Hematopoietic multipotent progenitor cell treated with erythropoietin and hydrocortisone succinate and interleukin-3 and kit ligand, for 8 days (in vitro differentiated cells): ENCODE measurements around the gene MYL10.
"Not testable (repeated sequence)": the region's sequence is repeated elsewhere in the genome, so short reads cannot be mapped to it uniquely, and the experiment has no call there.

Experiments
- DNase-seq: peaks from one replicate; pipeline ENCODE4 v3.0.0-alpha.2; 2015

MYL10 gene

GRCh38 chr7:101617451-101618206 is 11.5 kb downstream of the MYL10 start:
- DNase-seq = no peak

GRCh38 chr7:101615446-101615845 is 13.7 kb downstream of the MYL10 start:
- DNase-seq = no peak

GRCh38 chr7:101614939-101615302 is 14.2 kb downstream of the MYL10 start:
- DNase-seq = no peak

- no peak for DNase-seq
These were observed 14.8 kb downstream of the MYL10 start for GRCh38 chr7:101614098-101614938.

- no peak for DNase-seq
These were observed 16.1 kb downstream of the MYL10 start for GRCh38 chr7:101612885-101613515.

DNA sequence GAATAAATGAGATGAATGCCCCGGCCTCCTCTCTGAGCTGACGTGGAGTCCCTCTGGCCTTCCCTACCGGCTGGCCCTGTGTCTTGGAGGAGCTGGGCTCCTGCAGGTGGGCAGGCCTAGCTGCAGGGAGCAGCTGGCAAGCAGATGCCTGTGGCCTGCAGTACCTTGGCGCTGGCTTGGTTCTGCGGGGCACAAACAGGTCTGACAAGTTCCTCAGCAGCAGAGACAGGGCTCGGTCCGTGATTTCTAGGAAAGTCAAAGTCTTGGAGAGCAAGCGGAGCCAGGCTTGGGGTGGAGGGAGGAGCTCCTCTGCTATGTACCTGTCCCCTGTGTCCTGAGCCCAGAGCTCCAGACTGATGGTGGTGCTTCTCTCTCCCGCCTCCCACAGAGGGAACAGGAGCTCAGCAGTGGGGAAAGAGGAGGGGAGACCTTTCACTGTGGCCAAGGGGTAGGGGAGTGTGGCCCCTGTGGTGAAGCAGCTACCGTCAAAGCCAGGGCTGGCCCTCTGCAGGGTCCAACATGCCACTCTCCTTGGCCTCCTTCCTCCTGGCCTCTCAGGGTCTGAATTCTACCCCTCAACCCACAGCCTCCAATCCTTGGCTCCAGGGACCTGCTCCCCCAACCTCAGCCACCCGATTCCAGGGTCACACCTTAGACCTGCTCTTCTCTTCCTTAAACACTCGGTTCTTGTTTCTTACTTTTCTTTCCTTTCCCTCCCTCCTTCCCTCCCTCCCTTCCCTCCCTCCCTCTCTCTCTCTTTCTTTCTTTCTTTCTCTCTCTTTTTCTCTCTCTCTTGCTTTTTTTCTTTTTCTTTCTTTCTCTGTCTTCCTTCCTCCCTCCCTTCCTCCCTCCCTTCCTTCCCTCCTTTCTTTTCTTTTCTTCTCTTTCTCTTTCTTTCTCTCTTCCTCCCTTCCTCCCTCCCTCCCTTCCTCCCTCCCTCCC is 20.1 kb downstream of the MYL10 start:
- no peak for DNase-seq

DNA sequence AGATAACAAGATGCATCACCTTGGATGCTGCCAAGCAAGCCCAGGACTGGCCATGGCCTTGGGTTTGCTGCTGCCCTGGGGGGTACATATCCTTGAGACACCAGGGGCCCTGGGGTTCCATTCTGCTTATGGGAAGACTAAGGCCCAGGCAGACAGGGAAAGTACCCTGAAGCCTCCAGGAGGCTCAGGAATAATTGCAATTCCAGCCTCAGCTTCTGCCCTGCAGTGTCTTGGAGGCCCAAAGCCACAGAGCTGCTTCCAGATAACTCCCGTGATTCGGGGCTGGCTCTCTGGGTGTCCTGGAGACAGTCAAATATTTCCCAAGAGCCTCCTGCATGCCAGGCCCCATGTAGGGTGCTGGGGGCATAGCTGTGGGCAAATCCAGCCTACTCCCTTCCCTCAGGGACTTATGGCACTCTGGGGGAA is 22.6 kb downstream of the MYL10 start:
- DNase-seq = no peak

GRCh38 chr7:101605611-101606497 is 23.2 kb downstream of the MYL10 start:
- no peak for DNase-seq

- DNase-seq = not testable (repeated sequence)
These were observed 24.2 kb downstream of the MYL10 start for GRCh38 chr7:101604934-101605332.

- no peak for DNase-seq
These were observed 24.7 kb downstream of the MYL10 start for GRCh38 chr7:101604331-101604933.

- DNase-seq = peak; percentile 62
These were observed 26.4 kb downstream of the MYL10 start for GRCh38 chr7:101602484-101603241.

GRCh38 chr7:101602082-101602481 is 27.0 kb downstream of the MYL10 start:
- no peak for DNase-seq

DNA sequence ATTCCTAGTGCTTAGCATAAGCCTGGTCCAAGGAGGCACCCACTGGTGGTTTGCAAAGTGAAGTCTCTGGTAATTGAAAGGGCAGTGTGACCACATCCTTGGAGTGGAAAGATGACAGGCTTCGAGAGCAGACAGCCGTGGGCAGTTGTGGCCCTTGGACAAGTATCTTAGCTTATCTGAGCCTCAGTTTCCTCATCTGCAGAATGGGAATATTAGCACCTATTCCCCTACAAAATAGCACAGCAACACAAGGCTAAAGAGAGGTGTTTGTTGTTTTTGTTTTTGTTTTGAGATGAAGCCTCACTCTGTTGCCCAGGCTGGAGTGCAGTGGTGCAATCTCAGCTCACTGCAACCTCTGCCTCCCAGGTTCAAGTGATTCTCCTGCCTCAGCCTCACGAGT is 29.3 kb downstream of the MYL10 start:
- DNase-seq = no peak

- no peak for DNase-seq
These were observed 29.9 kb downstream of the MYL10 start for GRCh38 chr7:101598986-101599771.

GRCh38 chr7:101598422-101598985 is 30.6 kb downstream of the MYL10 start:
- DNase-seq = no peak

GRCh38 chr7:101597941-101598340 is 31.2 kb downstream of the MYL10 start:
- DNase-seq = no peak

- no peak for DNase-seq
These were observed 32.2 kb downstream of the MYL10 start for GRCh38 chr7:101596898-101597297.

- no peak for DNase-seq
These were observed 33.1 kb downstream of the MYL10 start for GRCh38 chr7:101595766-101596537.
